Activated CD4-positive, CD25-positive, alpha-beta regulatory T cell treated with anti-CD3 and anti-CD28 coated beads, Interleukin-2, amount 50 U/mL, for 24 hours (primary cell): Measurements from ENCODE around the gene LPAR1.
"Not testable (repeated sequence)": the region's sequence is repeated elsewhere in the genome, so short reads cannot be mapped to it uniquely, and the experiment has no call there.

ENCODE experiments used
- ATAC-seq, 2 donors: fragments of 150-1000 bp; cut with Tn5 transposase; one replicate each; pipeline ENCODE4 v1.10.0; 2021; ENCODE audit warnings: mild to moderate bottlenecking in 1 of 2, moderate library complexity in 1 of 2

The LPAR1 gene, protein sequence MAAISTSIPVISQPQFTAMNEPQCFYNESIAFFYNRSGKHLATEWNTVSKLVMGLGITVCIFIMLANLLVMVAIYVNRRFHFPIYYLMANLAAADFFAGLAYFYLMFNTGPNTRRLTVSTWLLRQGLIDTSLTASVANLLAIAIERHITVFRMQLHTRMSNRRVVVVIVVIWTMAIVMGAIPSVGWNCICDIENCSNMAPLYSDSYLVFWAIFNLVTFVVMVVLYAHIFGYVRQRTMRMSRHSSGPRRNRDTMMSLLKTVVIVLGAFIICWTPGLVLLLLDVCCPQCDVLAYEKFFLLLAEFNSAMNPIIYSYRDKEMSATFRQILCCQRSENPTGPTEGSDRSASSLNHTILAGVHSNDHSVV

DNA sequence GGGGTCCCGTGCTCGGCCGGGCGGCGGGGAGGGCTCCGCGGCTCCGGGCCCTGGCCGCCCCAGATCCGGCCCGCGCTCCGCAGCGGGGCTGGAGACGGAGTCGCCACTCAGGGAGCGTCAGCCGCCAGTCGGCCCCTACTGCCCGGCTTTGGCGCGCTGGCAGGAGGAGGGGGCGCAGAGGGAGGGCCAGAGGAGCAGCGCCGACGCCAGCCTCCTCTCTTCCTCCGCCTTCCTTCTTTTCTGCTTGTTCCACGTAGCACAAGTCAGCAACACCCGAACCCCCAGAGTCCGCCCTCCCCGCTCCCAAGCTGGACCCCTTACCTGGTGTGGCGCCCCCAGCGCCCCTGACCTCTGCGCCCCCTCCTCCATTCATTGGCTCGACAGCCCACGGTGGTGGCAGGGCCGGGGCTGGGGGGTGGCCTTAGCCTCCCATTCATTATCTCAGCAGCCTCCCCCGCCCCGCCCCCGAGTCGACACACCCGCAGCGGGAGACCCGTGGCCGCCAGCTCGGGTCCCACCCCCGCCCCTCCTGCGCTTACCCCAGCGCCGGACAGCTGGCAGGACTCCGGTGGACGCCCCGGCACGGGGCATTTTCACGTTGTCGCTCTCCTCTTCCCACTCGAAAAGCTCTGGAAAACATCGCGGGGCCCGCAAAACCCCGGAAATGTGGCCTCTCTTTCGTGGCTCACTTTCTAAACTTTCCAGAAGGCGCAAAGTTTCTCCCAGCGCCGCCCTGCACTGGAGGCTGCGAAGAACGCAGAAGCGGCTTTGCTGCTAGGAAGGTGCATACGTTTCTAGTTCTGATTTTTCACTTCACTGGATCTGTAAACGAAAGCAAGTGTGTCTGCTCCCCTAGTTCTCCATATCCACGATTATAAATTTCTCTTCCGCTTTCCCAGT, at the start of gene LPAR1:
Gene LPAR1 (minus strand): TSS at position 140 of the 900 bp plus-strand sequence. CDS start 66,353 bp downstream, outside the sequence.
- no peak for ATAC-seq

DNA sequence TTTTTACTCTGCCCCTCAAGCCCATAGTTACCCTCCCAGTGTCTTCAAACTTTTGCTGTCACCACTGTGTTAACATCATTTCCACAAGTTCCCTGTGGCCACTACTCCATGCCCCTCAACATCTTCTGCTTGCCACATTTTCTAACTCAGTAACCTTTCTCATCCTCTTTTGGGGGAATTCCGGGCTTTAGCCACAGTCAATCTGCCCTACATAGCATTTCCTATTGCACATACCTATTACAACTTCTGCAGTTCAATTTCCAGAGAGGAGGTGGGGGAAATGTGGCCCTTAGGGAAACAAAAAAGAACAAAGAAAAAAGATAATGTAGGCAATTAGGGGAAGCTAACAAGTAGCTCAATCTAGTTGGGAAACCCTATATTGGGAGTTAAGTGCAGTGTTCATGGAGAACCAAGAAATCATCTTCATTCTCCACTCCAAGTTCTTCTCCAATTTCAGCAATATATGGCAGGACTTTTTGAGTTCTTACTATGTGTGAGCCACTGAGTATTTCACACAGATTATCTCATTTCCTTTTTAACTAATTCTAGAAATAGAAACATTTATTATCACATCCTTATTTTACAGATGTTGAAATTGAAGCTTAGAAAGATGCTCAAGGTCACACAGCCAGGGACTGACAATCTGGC, 40.2 kb upstream of the LPAR1 start:
- ATAC-seq, result no peak

DNA sequence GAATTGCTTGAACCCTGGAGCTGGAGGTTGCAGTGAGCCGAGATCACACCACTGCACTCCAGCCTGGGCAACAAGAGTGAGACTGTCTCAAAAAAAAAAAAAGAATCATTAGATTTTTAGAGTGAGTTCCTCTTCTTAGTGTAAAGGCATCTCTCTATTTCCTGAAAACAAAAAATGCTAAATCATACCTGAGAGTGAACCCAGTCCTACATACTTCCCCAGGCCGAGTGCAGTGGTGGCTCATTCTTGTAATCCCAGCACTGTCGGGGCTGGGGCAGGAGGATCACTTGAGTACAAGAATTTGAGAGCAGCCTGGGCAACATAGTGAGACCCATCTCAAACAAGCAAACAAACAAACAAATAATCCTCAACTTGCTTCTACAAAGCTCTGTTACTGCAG, 38.2 kb upstream of the LPAR1 start:
- ATAC-seq, result no peak

- ATAC-seq, result no peak
Measured at GRCh38 chr9:111076042-111076441, 37.8 kb upstream of the LPAR1 start.

DNA sequence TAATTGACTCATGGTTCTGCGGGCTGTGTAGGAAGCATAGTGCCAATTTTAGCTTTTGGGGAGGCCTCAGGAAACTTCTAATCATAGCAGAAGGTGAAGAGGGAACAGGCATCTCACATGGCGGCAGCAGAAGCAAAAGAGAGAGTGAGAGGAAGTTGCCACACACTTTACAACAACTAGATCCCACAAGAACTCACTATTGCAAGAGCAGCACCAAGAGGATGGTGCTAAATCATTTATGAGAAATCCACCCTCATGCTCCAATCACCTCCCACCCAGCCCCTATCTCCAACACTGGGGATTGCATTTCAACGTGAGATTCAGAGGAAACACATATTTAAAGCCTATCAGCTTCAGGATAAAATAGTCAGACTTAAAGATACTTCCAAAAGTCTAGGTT, 36.1 kb upstream of the LPAR1 start:
- no peak for ATAC-seq

DNA sequence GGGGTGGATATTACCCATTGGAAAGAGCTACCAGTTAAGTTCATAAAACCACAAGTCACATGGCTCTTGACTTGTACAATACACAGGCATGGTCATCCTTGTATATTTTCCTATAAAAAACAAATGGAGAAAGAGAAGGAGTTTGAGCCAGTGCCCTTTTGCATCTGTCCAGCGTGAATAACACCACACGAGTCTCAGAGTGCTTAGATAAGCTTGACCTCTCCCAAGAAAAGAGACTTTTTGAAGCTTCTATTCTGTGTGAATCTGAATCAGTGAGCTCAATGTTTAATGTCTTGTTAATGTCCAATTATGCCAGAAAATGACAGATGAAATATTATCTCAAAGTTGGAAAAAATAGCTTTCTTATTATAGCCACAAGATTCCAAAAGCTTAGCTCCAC, 30.9 kb upstream of the LPAR1 start:
- ATAC-seq, result no peak

- no peak for ATAC-seq
Measured at GRCh38 chr9:111068771-111069170, 30.5 kb upstream of the LPAR1 start.

DNA sequence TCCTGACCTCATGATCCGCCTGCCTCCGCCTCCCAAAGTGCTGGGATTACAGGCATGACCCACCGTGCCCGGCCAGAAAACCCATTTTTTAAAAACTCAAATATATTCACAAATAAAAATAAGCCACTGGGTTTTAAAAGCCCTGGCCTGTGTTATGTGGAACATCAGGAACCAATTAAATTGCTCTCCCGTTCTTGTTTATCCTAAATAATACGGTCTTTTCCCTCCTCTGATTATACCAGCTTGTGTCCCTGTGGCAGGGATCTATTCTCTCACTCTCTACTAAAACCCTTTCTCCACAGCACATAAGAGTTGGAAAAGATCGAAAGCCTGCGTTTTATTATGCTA, 30.1 kb upstream of the LPAR1 start:
- no peak for ATAC-seq

DNA sequence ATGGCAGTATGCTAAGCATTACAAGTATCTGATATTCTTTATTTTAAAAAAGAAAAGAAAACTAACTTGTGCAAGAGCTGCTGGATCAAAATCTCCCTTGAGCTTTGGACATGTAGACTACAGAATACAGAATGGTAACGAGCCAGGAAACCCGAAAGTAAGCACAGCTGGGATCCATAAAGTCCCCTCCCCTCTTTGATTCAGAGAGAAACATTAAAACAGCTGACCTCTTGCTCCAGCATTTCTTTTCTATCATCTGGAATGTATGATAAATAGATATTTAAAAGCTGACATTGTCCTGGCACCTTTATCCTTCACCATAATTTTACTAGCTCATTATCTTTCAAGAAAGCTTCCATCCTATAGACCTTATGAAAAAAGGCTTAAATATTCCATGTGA, 28.2 kb upstream of the LPAR1 start:
- no peak for ATAC-seq

DNA sequence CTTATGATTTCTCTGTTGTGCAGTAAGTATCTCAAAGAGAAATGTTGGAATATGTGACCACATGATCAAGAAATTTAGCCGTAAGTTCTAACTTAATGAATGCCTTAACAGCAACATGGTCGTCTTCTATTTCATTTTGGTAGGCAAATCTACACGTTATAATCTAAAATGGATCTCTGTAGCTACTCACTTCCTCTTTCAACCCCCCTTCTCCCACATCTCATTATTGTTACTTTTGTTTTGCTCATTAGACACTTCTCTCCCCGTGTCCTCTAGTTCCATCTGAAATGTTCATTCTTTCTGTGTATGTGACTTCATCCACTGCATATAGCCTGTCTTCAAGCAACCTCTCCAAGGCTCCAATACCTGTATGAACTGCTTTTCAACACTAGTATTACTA, 27.1 kb upstream of the LPAR1 start:
- no peak for ATAC-seq

- ATAC-seq, result no peak
Measured at GRCh38 chr9:111064160-111064837, 26.0 kb upstream of the LPAR1 start.

- ATAC-seq, result no peak
Measured at GRCh38 chr9:111063332-111063731, 25.1 kb upstream of the LPAR1 start.

- no peak for ATAC-seq
Measured at GRCh38 chr9:111058166-111058565, 19.9 kb upstream of the LPAR1 start.

- no peak for ATAC-seq
Measured at GRCh38 chr9:111056538-111056937, 18.3 kb upstream of the LPAR1 start.

DNA sequence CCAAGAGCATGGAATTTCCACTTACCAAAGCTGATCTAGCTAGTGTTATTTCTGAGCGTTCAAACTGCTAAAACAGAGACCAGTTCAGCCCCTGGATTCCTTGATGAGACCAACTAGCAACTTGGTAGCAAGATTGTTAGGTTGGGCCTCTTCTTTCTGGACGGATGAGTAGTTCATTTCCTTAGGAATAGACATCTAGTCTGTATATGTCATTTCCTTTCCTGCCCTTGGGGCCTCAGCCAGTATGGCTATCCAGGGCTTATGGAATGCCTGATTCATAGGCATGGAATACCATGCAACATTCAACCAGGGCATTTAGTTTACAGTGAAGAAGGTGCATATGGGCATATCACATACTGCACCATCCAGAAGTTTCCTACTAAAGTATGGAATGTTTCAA, 14.5 kb upstream of the LPAR1 start:
- no peak for ATAC-seq

DNA sequence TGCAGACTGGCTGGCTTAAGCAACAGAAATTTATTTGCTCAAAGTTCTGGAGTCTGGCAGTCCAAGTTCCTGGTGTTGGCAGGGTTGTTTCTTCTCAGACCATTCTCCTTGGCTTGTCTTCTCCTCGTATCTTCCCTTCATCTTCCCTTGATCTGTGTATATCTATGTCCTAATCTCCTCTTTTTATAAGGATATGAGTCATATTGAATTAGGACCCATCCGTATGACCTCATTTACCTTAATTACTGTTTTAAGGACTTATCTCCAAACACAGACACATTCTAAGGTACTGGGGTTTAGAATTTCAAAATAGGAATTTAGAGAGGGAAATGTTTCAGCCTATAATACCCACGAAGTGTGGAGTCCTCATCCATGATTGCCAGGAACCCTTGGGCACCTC, 13.1 kb upstream of the LPAR1 start:
- no peak for ATAC-seq

DNA sequence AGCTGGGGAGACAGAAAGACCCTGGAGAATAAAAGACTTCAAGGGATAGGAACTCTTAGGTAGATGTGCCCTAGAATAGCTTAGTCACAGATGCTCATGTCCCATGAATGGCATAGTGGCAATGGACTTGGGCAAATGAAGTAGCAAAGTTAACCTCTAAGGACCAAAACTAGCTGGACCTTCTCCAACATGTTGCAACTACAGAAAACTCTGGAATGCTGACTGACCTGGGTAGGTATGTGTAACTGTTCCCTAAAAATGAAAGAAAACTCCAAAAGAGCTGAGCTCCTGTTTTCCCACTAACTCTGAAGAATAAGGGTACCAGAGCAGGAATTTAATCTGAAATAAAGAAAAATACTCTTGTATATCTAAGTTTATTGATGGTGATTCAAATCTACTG, 12.5 kb upstream of the LPAR1 start:
- ATAC-seq, result no peak

GRCh38 chr9:111047287-111047686, 9.0 kb upstream of the LPAR1 start:
- ATAC-seq, result not testable (repeated sequence)

DNA sequence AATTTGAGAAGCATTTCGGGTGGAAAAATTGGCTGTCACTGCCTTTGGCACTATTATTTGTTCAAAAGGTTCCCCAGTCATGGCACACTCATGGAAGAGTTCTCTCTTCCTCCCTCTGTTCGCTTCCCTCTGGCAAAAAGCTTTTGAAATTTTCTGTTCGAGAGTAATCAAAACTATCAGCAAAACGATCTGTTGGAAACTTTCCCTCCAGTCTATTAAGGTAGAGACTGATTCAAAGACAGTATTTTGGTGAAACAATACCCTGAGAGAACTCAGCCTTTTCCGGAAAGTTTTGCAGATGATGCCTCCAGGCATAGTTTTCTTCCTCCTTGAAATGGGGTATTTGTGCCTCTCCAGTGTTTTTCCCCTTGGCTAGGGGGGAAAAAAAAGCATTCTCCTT, 3.6 kb upstream of the LPAR1 start:
- ATAC-seq, result no peak

DNA sequence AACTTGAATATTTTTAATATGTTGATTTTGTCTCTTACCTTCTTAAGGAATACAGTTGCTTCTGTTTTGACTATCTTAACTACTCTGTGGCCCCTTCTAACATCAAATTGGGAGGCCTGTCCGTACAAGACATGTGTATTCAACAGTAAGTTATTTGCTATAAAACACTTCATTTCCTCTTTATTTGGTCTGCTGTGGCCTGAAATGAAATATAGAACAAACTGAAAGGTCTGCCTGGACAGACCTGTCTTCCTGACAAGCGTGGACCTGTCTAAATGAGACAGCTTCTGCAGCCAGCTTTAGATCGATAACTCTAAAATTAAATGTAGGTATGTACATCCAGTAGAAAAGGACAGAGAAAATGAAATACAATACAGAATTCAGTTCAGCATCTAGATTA, 2.2 kb upstream of the LPAR1 start:
- no peak for ATAC-seq

GRCh38 chr9:111039231-111039906, 1.1 kb upstream of the LPAR1 start:
- ATAC-seq, result no peak

DNA sequence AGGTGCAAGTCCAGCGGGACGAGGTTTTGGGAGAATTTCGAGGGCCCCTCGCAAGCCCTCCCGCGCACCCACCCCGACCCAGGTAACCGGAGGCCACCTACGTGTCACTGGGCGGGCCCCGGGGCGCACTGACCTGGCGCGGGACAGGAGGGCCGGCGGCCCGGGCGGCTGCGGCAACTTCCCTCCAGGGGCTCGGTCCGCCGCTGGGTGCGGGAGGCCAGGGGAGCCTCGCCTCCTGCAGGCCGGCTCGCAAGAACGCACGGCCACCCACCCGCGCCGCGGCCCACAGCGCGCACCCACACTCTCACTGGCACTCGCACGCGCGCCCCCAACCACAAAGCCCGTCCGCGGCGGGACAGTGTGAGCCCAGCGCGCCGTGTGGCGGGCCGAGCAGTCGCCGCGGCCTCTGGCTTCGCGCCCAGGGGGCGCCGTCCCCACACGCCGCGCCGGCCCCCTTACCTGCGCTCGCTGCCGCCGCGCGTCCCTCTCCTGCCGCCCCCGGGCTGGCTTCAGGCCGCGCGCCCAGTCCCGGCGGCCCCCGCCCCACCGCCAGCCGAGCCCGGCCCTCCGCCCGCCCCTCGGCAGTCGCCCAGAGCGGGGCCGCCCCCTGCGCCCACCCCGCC, 451 bp downstream of the LPAR1 start:
- ATAC-seq, result no peak
